Thyroid gland (tissue), 4 donors: Measurements from ENCODE around the gene KIF13A.

ENCODE experiments used
- CTCF ChIP-seq, 6 experiments: fragments of 200-600 bp in 3 of 6; fragments of 450-650 bp in 3 of 6; sonication (generic) in 3 of 6; IDR thresholded peaks; one replicate each; pipeline ENCODE4 v1.5.1; 2016 to 2019; ENCODE audit warnings: antibody characterized with exemption in 6 of 6, mild to moderate bottlenecking in 2 of 6, inconsistent platforms in 1 of 6, moderate library complexity in 1 of 6
- POLR2A ChIP-seq, 2 donors: fragments of 450-650 bp; IDR thresholded peaks; one replicate each; pipeline ENCODE4 v1.6.1; 2017; ENCODE audit warnings: antibody characterized with exemption in 2 of 2, mild to moderate bottlenecking in 2 of 2, moderate library complexity in 1 of 2

GRCh38 chr6:17894905-17895304 lies 92.5 kb downstream of the KIF13A start:
- TF ChIP-seq CTCF (IDR thresholded peaks at IDR 0.05) (no peak), POLR2A (IDR thresholded peaks at IDR 0.05) (no peak)
